HK-2 (cell line): ENCODE measurements around the gene NRG3.
"Not testable (repeated sequence)": the region's sequence is repeated elsewhere in the genome, so short reads cannot be mapped to it uniquely, and the experiment has no call there.

Experiments
- DNase-seq: peaks from one replicate; pipeline ENCODE4 v3.0.0-alpha.2; 2018; ENCODE audit not compliant: unreplicated experiment

The NRG3 gene

GRCh38 chr10:82914655-82915136, 1039.7 kb downstream of the NRG3 start:
- DNase-seq: no peak

- no peak for DNase-seq
Measured at GRCh38 chr10:82916941-82917340, 1041.9 kb downstream of the NRG3 start.

GRCh38 chr10:82918022-82918421, 1043.0 kb downstream of the NRG3 start:
- DNase-seq: no peak

DNA sequence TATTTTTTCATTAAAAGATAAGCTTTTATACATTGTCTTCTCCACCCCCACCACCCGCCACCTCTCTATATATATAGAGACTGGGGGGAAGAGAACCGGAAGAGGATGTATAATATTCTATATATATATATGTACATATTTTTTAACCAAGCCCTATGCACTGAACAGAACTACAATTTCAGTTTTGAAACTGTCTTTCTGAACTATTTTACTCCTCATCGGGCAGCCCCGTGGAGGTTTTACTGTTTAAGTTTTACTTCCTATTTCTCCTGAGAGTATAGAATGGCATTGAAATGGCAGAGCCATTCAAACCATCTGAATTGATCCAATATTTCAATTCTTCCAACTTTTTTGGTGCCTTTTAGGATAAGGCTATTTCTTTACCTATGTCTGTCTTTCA, 1047.1 kb downstream of the NRG3 start:
- no peak for DNase-seq

DNA sequence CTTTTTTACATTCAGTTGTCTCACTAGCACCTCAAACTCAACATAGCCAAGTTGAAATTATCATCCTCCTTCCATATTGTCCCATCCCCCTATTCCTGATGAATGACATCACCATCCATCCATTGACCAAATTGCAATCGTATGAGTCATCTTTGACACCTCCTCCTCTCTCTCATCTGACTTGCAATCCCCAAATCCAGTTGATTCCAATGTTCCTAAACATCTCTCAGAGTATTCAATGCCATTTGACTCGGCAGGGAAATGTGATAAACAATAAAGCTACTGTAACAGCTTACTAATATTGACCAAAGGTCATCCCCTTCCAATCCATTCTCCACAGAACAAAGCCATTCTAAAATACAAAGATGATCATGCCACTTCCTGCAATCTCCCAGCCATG, 1047.8 kb downstream of the NRG3 start:
- no peak for DNase-seq

DNA sequence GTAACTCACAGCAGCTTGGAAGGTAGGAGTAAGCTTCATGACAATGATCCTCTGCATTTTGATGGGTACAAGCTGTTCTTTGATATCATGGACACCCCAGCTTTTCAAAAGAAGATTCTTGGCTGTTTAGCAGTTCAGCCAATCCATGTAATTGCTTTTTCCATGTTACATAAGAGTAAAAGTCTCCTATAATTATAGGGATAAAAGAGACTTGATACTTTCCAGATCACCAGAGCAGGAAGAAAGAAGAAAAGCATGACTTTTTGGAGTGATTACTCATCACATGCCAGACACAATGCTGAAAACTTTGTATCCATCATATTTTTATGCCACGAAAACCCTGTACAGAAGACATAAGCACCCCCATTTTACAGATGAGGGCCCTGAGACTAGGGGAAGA, 1049.7 kb downstream of the NRG3 start:
- no peak for DNase-seq

- no peak for DNase-seq
Measured at GRCh38 chr10:82925547-82925946, 1050.6 kb downstream of the NRG3 start.

- no peak for DNase-seq
Measured at GRCh38 chr10:82932451-82932850, 1057.5 kb downstream of the NRG3 start.

DNA sequence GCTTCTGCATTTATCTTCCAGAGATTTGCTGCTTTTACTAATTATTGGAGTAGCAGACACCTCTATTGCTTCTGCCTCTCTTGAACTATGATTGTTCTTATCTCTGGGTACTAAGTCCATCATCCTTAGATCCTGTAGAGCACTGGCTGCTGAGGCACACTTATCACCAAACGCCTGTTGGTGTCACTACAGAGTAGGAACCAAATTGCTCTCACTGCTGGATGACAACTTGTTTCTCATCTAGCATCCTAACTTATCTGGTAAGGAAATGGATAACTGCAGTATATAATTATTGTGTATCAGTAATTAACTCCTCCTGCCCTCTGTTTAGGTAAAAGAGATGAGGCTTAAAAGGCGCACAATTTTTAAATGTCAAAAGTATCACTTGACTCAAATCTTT, 1059.4 kb downstream of the NRG3 start:
- DNase-seq: no peak

GRCh38 chr10:82934947-82935346, 1060.0 kb downstream of the NRG3 start:
- DNase-seq: no peak

DNA sequence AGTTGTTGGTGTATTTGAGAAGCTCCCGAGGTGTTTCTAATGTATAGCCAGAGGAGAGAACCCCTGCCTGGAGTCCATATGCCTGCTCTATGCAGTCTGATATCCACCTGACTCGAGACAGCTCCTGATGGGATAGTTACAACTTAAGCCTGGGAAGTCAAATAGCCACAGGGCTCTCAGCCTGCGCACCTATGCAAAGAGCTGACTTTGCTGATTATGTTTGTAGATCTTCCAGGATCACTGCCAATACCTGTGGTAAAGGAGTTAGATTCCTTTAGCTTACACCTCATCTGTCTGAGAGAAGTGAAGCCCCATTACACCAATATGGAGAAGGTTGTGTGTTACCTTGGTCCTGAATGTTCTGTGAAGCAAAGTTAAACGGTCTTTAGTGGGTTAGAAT, 1063.3 kb downstream of the NRG3 start:
- DNase-seq: no peak

DNA sequence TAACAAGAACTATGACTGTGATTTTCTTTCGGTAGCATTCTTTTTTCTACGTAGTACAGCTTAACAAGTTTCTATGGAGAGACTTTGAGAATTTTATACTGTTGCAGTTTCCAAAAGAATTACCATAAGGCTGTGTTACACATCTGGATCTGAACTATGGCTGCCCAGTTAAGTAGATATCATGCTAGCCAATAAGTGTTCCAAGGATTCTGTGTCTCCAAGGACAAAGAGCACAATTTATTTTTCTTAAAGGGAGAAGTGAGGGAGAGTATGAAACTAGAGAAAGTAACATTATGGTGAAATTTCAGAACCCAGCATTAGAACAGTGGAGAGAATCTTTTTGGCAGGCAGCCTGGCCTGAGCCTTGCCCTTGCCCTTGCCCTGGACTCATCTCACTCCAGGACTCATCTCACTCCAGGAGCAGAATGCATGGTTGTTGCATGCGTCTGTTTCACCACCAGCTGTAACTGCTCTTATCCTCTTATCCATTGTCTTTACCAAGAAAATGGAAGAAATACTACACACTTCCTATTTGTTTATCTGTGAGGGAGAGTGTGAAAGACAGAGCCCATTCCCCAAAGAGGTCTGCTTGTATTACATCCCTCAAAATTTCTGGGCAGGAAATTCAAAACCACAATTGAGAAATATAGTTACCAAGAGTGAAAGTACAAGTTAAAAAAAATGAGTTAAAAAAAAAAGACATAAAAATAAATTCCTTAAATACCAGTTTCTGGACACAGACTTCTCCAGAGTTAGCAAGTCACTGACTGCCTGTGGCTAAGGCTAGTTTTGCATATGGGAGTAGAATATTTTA, 1067.5 kb downstream of the NRG3 start:
- DNase-seq: no peak

DNA sequence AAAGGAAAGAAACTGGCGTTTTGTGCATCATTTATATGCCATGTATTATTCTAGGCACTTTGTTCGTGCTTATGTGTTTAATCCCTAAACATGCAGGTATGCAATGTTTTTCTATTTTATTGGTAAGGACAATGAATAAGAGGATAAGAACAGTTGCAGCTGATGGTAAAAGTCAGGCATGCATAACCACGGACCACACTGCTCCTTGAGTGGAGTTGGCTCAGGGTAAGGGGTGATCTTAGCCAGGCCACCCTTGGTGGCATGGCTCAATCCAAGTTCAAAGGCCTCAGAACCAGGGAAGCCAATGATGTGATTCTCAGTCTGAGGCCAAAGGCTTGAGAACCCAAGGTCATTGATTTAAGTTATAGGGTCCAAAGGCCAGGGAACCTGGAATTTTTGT, 1068.1 kb downstream of the NRG3 start:
- no peak for DNase-seq

GRCh38 chr10:82949816-82950575, 1075.0 kb downstream of the NRG3 start:
- DNase-seq: no peak

DNA sequence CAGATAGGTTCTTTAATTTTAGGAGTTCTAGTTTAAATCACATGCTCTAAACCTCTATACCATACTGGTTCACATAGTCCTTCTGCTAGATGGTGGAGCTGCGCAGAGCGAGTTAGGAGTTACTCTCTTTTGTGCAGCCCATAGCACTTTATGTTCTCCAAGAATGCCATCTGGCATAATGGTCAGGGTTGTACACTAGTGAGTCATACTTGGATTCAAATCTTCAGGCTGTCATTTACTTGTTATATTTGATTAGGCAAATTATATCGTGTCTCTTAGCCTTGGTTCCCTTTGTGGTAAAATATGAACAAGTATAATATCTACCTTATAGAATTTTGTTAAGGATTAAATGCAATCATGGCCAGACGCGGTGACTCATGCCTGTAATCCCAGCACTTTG, 1078.3 kb downstream of the NRG3 start:
- no peak for DNase-seq

- DNase-seq: no peak
Measured at GRCh38 chr10:82953909-82954308, 1078.9 kb downstream of the NRG3 start.

- not testable (repeated sequence) for DNase-seq
Measured at GRCh38 chr10:82960421-82961060, 1085.5 kb downstream of the NRG3 start.

DNA sequence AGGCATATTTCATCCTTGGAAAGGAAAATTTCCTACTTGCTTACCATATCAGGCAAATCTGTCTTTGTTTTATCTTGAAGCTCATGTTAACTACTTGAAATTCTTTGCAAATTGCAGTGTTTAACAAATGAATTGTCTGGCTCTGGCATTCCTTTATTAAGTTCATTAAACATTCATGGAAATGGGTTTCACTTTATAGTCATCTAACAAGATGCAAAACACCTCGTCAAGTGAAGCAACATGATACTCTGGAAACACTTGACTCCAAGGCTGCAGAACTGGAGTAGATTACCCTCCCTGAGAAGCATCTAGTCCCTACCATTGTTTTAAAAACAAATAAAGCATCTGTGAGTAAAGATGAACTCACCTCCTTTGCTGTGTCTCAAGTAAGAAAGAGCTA, 1086.9 kb downstream of the NRG3 start:
- DNase-seq: no peak

DNA sequence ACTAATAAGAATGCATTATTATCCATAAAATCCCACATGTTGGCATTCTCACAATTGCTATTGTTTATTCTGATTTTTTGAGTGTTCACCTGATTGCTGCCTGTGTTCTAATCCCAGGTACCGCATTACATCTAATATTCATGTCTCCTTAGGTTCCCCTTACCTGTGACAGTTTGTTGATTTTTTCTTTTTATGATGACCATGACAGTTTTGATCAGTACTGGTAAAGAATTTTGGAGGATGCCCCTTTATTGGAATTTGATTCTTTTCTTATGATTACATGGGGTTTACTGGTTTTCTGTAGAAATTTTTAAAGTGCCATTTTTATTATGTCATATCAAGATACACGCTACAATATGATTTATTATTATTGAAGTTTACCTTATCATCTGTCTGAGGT, 1091.1 kb downstream of the NRG3 start:
- no peak for DNase-seq

DNA sequence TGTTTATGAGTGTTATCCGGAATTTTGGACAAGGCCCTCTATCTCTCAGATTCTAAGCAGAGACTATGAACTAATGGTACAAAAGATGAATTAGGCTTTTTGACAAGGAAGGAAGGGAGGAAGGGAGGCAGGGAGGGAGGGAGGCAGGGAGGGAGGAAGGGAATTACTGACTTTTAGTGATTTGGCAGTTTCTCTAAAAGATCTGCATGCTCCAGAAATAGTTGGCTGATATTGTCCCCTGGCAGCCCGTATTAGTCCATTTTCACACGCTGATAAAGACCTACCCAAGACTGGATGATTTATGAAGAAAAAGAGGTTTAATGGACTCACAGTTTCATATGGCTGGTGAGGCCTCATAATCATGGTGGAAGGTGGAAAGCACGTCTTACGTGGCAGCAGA, 1093.5 kb downstream of the NRG3 start:
- DNase-seq: no peak

DNA sequence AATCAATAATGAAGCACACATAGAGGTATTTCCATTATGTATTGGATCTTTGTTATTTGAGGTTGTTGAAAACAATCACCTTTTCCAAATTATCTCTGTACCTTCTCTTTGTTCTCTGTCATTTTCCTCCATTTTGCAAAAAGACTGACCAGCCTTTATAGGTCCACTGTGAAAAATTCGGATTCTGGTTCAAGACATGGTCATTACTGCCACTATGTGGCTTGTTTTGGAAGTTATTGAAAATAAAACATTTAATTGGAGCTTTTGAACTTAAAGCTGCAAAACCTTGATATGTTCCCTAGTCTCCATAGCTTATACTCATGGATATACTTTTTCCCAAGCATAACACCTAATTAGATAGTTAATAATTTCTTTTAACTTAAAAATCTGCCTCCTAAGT, 1094.4 kb downstream of the NRG3 start:
- no peak for DNase-seq

- no peak for DNase-seq
Measured at GRCh38 chr10:82980321-82980720, 1105.3 kb downstream of the NRG3 start.
